ENCODE measurements around the gene KIF5A.
"Not testable (repeated sequence)": the region's sequence is repeated elsewhere in the genome, so short reads cannot be mapped to it uniquely, and the experiment has no call there.

The KIF5A gene

GRCh38 chr12:57549909-57550640 is at the start of gene KIF5A:
TSS of gene KIF5A (plus strand) at chr12:57550044. CDS start at chr12:57550272, 228 bp downstream.
- DNase-seq = peak; percentile 76

GRCh38 chr12:57500213-57500612 is 49.6 kb upstream of the KIF5A start:
- no peak for DNase-seq

GRCh38 chr12:57502311-57502969 is 47.4 kb upstream of the KIF5A start:
- DNase-seq = not testable (repeated sequence)

GRCh38 chr12:57506541-57506940 is 43.3 kb upstream of the KIF5A start:
- DNase-seq = not testable (repeated sequence)

GRCh38 chr12:57507796-57508195 is 42.0 kb upstream of the KIF5A start:
- not testable (repeated sequence) for DNase-seq

GRCh38 chr12:57511161-57511560 is 38.7 kb upstream of the KIF5A start:
- DNase-seq = no peak

GRCh38 chr12:57511588-57512325 is 38.1 kb upstream of the KIF5A start:
- no peak for DNase-seq

- DNase-seq = no peak
Measured at GRCh38 chr12:57512665-57513064, 37.2 kb upstream of the KIF5A start.

- DNase-seq = no peak
Measured at GRCh38 chr12:57513266-57513665, 36.6 kb upstream of the KIF5A start.

- DNase-seq = not testable (repeated sequence)
Measured at GRCh38 chr12:57513677-57514076, 36.2 kb upstream of the KIF5A start.

GRCh38 chr12:57514246-57514645 is 35.6 kb upstream of the KIF5A start:
- DNase-seq = not testable (repeated sequence)

- no peak for DNase-seq
Measured at GRCh38 chr12:57514720-57515407, 35.0 kb upstream of the KIF5A start.

GRCh38 chr12:57515408-57515933 is 34.4 kb upstream of the KIF5A start:
- no peak for DNase-seq

GRCh38 chr12:57515934-57516541 is 33.8 kb upstream of the KIF5A start:
- no peak for DNase-seq

- DNase-seq = no peak
Measured at GRCh38 chr12:57516617-57517153, 33.2 kb upstream of the KIF5A start.

- no peak for DNase-seq
Measured at GRCh38 chr12:57517187-57517586, 32.7 kb upstream of the KIF5A start.

- not testable (repeated sequence) for DNase-seq
Measured at GRCh38 chr12:57517718-57518117, 32.1 kb upstream of the KIF5A start.

- DNase-seq = no peak
Measured at GRCh38 chr12:57518176-57518919, 31.5 kb upstream of the KIF5A start.

- DNase-seq = peak; percentile 33
Measured at GRCh38 chr12:57518920-57519795, 30.7 kb upstream of the KIF5A start.

GRCh38 chr12:57519796-57520052 is 30.1 kb upstream of the KIF5A start:
- peak; percentile 40 for DNase-seq
